NK-92 (cell line): Measurements from ENCODE around the gene ARHGAP1.

Source experiments
- DNase-seq: peaks from one replicate; lab custom pipeline; 2025; ENCODE audit not compliant: unreplicated experiment; lab: John Stamatoyannopoulos, UW

Gene ARHGAP1

DNA sequence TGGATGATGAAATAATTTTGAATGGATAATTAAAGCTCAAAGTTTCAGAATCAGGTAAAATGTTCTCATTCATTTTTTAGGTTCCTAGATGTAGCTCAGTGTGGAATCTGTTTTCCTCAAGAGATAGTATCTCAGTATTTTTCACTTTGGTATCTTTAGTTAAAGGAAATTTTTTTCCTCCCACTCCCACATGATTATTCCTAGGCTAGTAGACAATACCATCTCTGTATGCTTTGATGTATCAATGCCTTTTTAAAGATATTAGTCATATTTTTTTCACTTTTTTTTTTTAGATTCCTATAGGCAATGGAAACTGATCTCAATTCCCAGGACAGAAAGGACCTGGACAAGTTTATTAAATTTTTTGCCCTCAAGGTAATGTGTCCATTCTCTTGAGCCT lies 56.4 kb downstream of the ARHGAP1 start:
- DNase-seq = no peak

DNA sequence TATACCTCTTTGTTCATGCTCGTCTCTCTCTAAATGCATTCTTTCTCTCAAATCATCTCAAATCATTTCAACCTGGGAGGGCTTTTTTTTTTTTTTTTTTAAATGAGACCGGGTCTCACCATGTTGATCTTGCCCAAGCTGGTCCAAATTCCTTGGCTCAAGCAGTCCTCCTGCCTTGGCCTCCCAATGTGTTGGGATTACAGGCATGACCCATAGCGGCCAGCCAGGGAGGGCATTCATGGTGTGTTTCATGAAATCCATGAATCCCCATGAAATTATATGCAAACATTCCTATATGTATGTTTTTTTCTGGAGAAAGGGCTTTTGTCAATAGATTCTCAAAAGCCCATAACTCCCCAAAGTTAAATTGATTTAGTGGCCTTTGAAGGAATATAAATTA lies 56.9 kb downstream of the ARHGAP1 start:
- DNase-seq = no peak

GRCh38 chr11:46642627-46643335 lies 57.6 kb downstream of the ARHGAP1 start:
- DNase-seq = no peak

- no peak for DNase-seq
These were observed 58.8 kb downstream of the ARHGAP1 start for GRCh38 chr11:46641639-46642038.

GRCh38 chr11:46640036-46640788 lies 60.2 kb downstream of the ARHGAP1 start:
- DNase-seq = no peak

GRCh38 chr11:46639197-46639839 lies 61.1 kb downstream of the ARHGAP1 start:
- DNase-seq = no peak

GRCh38 chr11:46637546-46637945 lies 62.9 kb downstream of the ARHGAP1 start:
- DNase-seq = no peak

- no peak for DNase-seq
These were observed 64.8 kb downstream of the ARHGAP1 start for GRCh38 chr11:46635557-46636139.

- DNase-seq = no peak
These were observed 66.9 kb downstream of the ARHGAP1 start for GRCh38 chr11:46633291-46634217.

DNA sequence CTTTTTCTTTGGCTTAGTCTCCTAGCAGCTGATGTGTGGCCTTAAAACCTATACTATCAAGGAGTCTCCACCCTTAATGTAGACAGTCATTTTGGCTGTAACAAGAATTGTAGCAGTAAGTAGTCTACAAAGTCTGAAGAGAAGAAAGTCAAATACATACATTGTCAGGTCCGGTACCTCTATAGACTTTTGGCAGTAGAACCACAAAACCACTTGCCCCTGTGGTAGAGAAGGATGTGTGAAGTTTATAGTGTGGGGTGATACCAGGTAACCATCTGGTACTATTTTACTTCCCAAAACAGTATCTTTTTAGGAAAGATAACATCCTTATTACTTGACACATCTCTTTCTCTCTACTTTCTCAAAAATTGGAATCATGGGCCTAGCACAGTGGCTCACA lies 67.9 kb downstream of the ARHGAP1 start:
- DNase-seq = no peak

- no peak for DNase-seq
These were observed 68.7 kb downstream of the ARHGAP1 start for GRCh38 chr11:46631676-46632075.

GRCh38 chr11:46630237-46630636 lies 70.2 kb downstream of the ARHGAP1 start:
- no peak for DNase-seq

- DNase-seq = no peak
These were observed 71.5 kb downstream of the ARHGAP1 start for GRCh38 chr11:46628961-46629360.
